ENCODE results near the gene TYRP1. TPM values are rescaled to one million over a fixed set of nuclear protein-coding genes. Genes with fewer than 3 reads are reported as not detected.

Gene TYRP1
- total RNA-seq, 4 donors from 2014 or later: 0.27 TPM; not detected in 3

- H3K4me3 ChIP-seq (replicated peaks in 1 of 3): no peak overlapping the region
- no peak for DNase-seq
- WGBS, 2 donors: 95 to 97% methylated on average over 1 of the region's 1 CpG
- intact Hi-C loops (cut with DNase I): no loop called here
- no peaks in the 10 kb centered on the region for H3K9me3 ChIP-seq
- no peaks in the 10 kb centered on the region for H3K27me3 ChIP-seq
- no peaks in the 10 kb centered on the region for H3K36me3 ChIP-seq
- TF ChIP-seq POLR2A (IDR thresholded peaks at IDR 0.05): no peak
- TF ChIP-seq CTCF (IDR thresholded peaks at IDR 0.05): no peak
- H3K4me1 ChIP-seq: no peaks in the 10 kb centered on the region
- H3K27ac ChIP-seq: no peak overlapping the region
Observed at GRCh38 chr9:12698986-12699385, 5.8 kb downstream of the TYRP1 start.

- Histone ChIP-seq H3K4me1 (no peaks in the 10 kb centered on the region), H3K9me3 (no peaks in the 10 kb centered on the region), H3K4me3 (replicated peaks in 1 of 3) (no peak overlapping the region), H3K36me3 (no peaks in the 10 kb centered on the region), H3K27me3 (no peaks in the 10 kb centered on the region), H3K27ac (no peak overlapping the region)
- intact Hi-C loops (cut with DNase I): no loop called here
- no peak for TF ChIP-seq POLR2A (IDR thresholded peaks at IDR 0.05)
- no peak for TF ChIP-seq CTCF (IDR thresholded peaks at IDR 0.05)
- no peak for DNase-seq
Observed at GRCh38 chr9:12699529-12699928, 6.3 kb downstream of the TYRP1 start.

- TF ChIP-seq CTCF (IDR thresholded peaks at IDR 0.05) (no peak), POLR2A (IDR thresholded peaks at IDR 0.05) (no peak)
- intact Hi-C loops (cut with DNase I): no loop called here
- H3K27ac ChIP-seq: no peak overlapping the region
- no peaks in the 10 kb centered on the region for H3K4me1 ChIP-seq
- no peaks in the 10 kb centered on the region for H3K36me3 ChIP-seq
- no peaks in the 10 kb centered on the region for H3K27me3 ChIP-seq
- H3K4me3 ChIP-seq (replicated peaks in 1 of 3): no peak overlapping the region
- no peaks in the 10 kb centered on the region for H3K9me3 ChIP-seq
- no peak for DNase-seq
Observed at GRCh38 chr9:12701126-12701525, 7.9 kb downstream of the TYRP1 start.

- intact Hi-C loops (cut with DNase I): no loop called here
Observed at GRCh38 chr9:12702160-12702758, 9.1 kb downstream of the TYRP1 start.

GRCh38 chr9:12703996-12704395 lies 10.8 kb downstream of the TYRP1 start:
- Histone ChIP-seq H3K27ac (no peak overlapping the region), H3K27me3 (no peaks in the 10 kb centered on the region), H3K4me3 (replicated peaks in 1 of 3) (no peak overlapping the region), H3K36me3 (no peaks in the 10 kb centered on the region), H3K9me3 (no peaks in the 10 kb centered on the region), H3K4me1 (no peaks in the 10 kb centered on the region)
- 50 to 55% methylated on average over 1 of the region's 1 CpG for WGBS, 2 donors
- TF ChIP-seq CTCF (IDR thresholded peaks at IDR 0.05) (no peak), POLR2A (IDR thresholded peaks at IDR 0.05) (no peak)
- intact Hi-C loops (cut with DNase I): no loop called here
- DNase-seq: no peak

More at GRCh38 chr9:12702160-12702758, 9.1 kb downstream of the TYRP1 start:
- H3K27ac ChIP-seq: no peak overlapping the region
- H3K4me1 ChIP-seq: no peaks in the 10 kb centered on the region
- no peaks in the 10 kb centered on the region for H3K27me3 ChIP-seq
- no peaks in the 10 kb centered on the region for H3K9me3 ChIP-seq
- H3K4me3 ChIP-seq (replicated peaks in 1 of 3): no peak overlapping the region
- TF ChIP-seq POLR2A (IDR thresholded peaks at IDR 0.05) (no peak), CTCF (IDR thresholded peaks at IDR 0.05) (peak in 4 of 6 experiments; percentile 18 to 63 (median 52))
- WGBS, 2 donors: 19 to 21% methylated on average over 6 of the region's 6 CpGs
- H3K36me3 ChIP-seq: no peaks in the 10 kb centered on the region
- DNase-seq: peak; percentile 25 to 30
